ENCODE data around the gene SLC46A3. TPM values are rescaled to one million over a fixed set of nuclear protein-coding genes. Genes with fewer than 3 reads are reported as not detected.

SLC46A3 gene
- total RNA-seq, 2 experiments from 2014 or later, result 4.3 to 10.2 TPM

- TF ChIP-seq CTCF (conservative IDR thresholded peaks at IDR 0.05; ENCODE audit: low read length) (no peak), EZH2phosphoT487 (IDR thresholded peaks at IDR 0.05; ENCODE audit: borderline replicate concordance, low read depth, low read length) (no peak)
- H3K36me3 ChIP-seq (ENCODE audit: insufficient read depth, low read length), result no peaks in the 10 kb centered on the region
- H2AFZ ChIP-seq (ENCODE audit: low read length), result no peak overlapping the region
- H4K20me1 ChIP-seq (ENCODE audit: insufficient read depth, low read length), result no peaks in the 10 kb centered on the region
- no TSS peak for BruUV-seq (replicated peaks)
- intact Hi-C loops (cut with micrococcal nuclease; ENCODE audit: unreplicated experiment), result no loop called here
- H3K9me3 ChIP-seq (ENCODE audit: low read length), result no peaks in the 10 kb centered on the region
- no peak for DNase-seq (ENCODE audit: low spot score)
- no peaks in the 10 kb centered on the region for H3K79me2 ChIP-seq (ENCODE audit: insufficient read depth, low read depth, low read length)
- H3K27ac ChIP-seq (ENCODE audit: low read depth, low read length, poor library complexity, severe bottlenecking), result no peak overlapping the region
- ChIA-PET POLR2A (interaction anchor here (1.3 kb wide), 1 partner anchor 25 kb away, joined by 3 read pairs; no protein-coding TSS in a partner anchor), CTCF (ENCODE audit: unreplicated experiment) (no interaction called here)
- H3K9me2 ChIP-seq (ENCODE audit: insufficient read depth, low read length), result no peaks in the 10 kb centered on the region
- H3K4me2 ChIP-seq (ENCODE audit: low read length), result no peak overlapping the region
- no peaks in the 10 kb centered on the region for H3K4me1 ChIP-seq (ENCODE audit: insufficient read depth, low read length, poor library complexity, severe bottlenecking)
- no peak overlapping the region for H3K4me3 ChIP-seq (ENCODE audit: low read depth, low read length, poor library complexity, severe bottlenecking)
Measured at GRCh38 chr13:28750187-28751045, 31.6 kb upstream of the SLC46A3 start.

- ChIA-PET CTCF (ENCODE audit: unreplicated experiment) (no interaction called here), POLR2A (interaction anchor here (0.6 kb wide), 1 partner anchor 600 kb away, joined by 3 read pairs; no protein-coding TSS in a partner anchor)
- H3K27ac ChIP-seq (ENCODE audit: low read depth, low read length, poor library complexity, severe bottlenecking), result no peak overlapping the region
- no peaks in the 10 kb centered on the region for H3K9me3 ChIP-seq (ENCODE audit: low read length)
- H3K36me3 ChIP-seq (ENCODE audit: insufficient read depth, low read length), result no peaks in the 10 kb centered on the region
- no peaks in the 10 kb centered on the region for H4K20me1 ChIP-seq (ENCODE audit: insufficient read depth, low read length)
- no peak overlapping the region for H3K4me2 ChIP-seq (ENCODE audit: low read length)
- TF ChIP-seq EZH2phosphoT487 (IDR thresholded peaks at IDR 0.05; ENCODE audit: borderline replicate concordance, low read depth, low read length), result no peak
- no peak for TF ChIP-seq CTCF (conservative IDR thresholded peaks at IDR 0.05; ENCODE audit: low read length)
- no peak for DNase-seq (ENCODE audit: low spot score)
- no peaks in the 10 kb centered on the region for H3K79me2 ChIP-seq (ENCODE audit: insufficient read depth, low read depth, low read length)
- no TSS peak for BruUV-seq (replicated peaks)
- H2AFZ ChIP-seq (ENCODE audit: low read length), result no peak overlapping the region
- H3K4me3 ChIP-seq (ENCODE audit: low read depth, low read length, poor library complexity, severe bottlenecking), result no peak overlapping the region
- H3K4me1 ChIP-seq (ENCODE audit: insufficient read depth, low read length, poor library complexity, severe bottlenecking), result no peaks in the 10 kb centered on the region
- no peaks in the 10 kb centered on the region for H3K9me2 ChIP-seq (ENCODE audit: insufficient read depth, low read length)
- intact Hi-C loops (cut with micrococcal nuclease; ENCODE audit: unreplicated experiment), result no loop called here
Measured at GRCh38 chr13:28747851-28748250, 29.1 kb upstream of the SLC46A3 start.

DNA sequence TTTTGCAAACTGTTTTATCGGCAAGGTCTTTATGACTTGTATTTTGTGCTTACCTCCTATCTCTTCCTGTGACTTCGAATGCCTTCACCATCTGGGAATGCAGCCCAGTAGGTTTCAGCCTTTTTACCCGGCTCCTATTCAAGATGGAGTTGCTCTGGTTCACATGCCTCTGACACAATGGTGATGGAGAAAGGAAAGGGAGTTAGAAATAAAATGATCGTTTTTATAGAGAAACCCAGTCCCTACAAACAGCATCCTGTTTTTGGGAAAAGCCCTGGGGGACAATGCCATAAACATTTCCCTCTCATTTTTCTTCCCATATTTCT, 27.5 kb upstream of the SLC46A3 start:
- intact Hi-C loops (cut with micrococcal nuclease; ENCODE audit: unreplicated experiment), result no loop called here
- Histone ChIP-seq H3K36me3 (ENCODE audit: insufficient read depth, low read length) (no peaks in the 10 kb centered on the region), H3K79me2 (ENCODE audit: insufficient read depth, low read depth, low read length) (no peaks in the 10 kb centered on the region), H3K27ac (ENCODE audit: low read depth, low read length, poor library complexity, severe bottlenecking) (no peak overlapping the region), H3K9me3 (ENCODE audit: low read length) (no peaks in the 10 kb centered on the region), H2AFZ (ENCODE audit: low read length) (no peak overlapping the region), H3K4me2 (ENCODE audit: low read length) (no peak overlapping the region), H4K20me1 (ENCODE audit: insufficient read depth, low read length) (no peaks in the 10 kb centered on the region), H3K9me2 (ENCODE audit: insufficient read depth, low read length) (no peaks in the 10 kb centered on the region), H3K4me1 (ENCODE audit: insufficient read depth, low read length, poor library complexity, severe bottlenecking) (no peaks in the 10 kb centered on the region), H3K4me3 (ENCODE audit: low read depth, low read length, poor library complexity, severe bottlenecking) (no peak overlapping the region)
- no peak for DNase-seq (ENCODE audit: low spot score)
- ChIA-PET POLR2A (no interaction called here), CTCF (ENCODE audit: unreplicated experiment) (no interaction called here)
- no TSS peak for BruUV-seq (replicated peaks)
- no peak for TF ChIP-seq CTCF (conservative IDR thresholded peaks at IDR 0.05; ENCODE audit: low read length)
- no peak for TF ChIP-seq EZH2phosphoT487 (IDR thresholded peaks at IDR 0.05; ENCODE audit: borderline replicate concordance, low read depth, low read length)
